K562 (cell line): ENCODE measurements around the gene TIGD4. TPM values are rescaled to one million over a fixed set of nuclear protein-coding genes. Genes with fewer than 3 reads are reported as not detected.

ENCODE experiments used
- ATAC-seq: fragments of 200-7000 bp; cut with Tn5 transposase; 3 replicates; pipeline ENCODE4 v1.9.1; 2020; ENCODE audit warnings: moderate library complexity
- BruUV-seq: library from RNA; stranded (reverse); fragments of 400-500 nt; replicated peaks from 2 replicates; lab custom pipeline; 2021; lab: Mats Ljungman, UMichigan
- CTCF ChIA-PET: fragments of 300-600 bp; formaldehyde crosslinking; extraction: SDS; loops from one replicate; lab custom pipeline; 2021; ENCODE audit warnings: low intra/inter-chr PET ratio; lab: Yijun Ruan, JAX
- POLR2A ChIA-PET: fragments of 300-600, 350-650 bp; sonication (Branson Sonifier 250); formaldehyde crosslinking; extraction: SDS; loops from one replicate; lab custom pipeline; 2021; ENCODE audit warnings: antibody characterized with exemption, inconsistent platforms; lab: Yijun Ruan, JAX
- DNase-seq, 4 experiments: peaks; one replicate each; pipeline versions ENCODE4 v3.0.0 to v3.0.0-alpha.2; 2011 to 2018; ENCODE audit warnings: low spot score in 3 of 4, mixed read lengths in 3 of 4; ENCODE audit errors: extremely low read depth in 1 of 4
- FAIRE-seq: peaks from 2 replicates; lab custom pipeline; 2011; peaks lifted over from hg19 to GRCh38; lab: Jason Lieb, UNC
- H2AFZ ChIP-seq: 2 replicates; pipeline ENCODE4 v1.6.0; 2011; ENCODE audit warnings: low read depth, low read length, control low read depth, inconsistent platforms
- H3K27ac ChIP-seq: fragments of 200-600 bp; 3 replicates; pipeline ENCODE4 v1.8.0; 2011; ENCODE audit warnings: low read depth, mild to moderate bottlenecking, control low read depth, inconsistent platforms, low read length, moderate library complexity, mixed read lengths; ENCODE audit errors: extremely low read depth
- H3K27me3 ChIP-seq, 2 experiments: fragments of 300-600 bp in 1 of 2; 2 replicates in 1 of 2; 3 replicates in 1 of 2; pipeline versions ENCODE4 v1.6.0 to v1.8.0; 2011; ENCODE audit warnings: inconsistent platforms in 2 of 2, low read length in 2 of 2, mild to moderate bottlenecking in 1 of 2, mixed read lengths in 1 of 2, moderate library complexity in 1 of 2; ENCODE audit not compliant: control insufficient read depth in 2 of 2, insufficient read depth in 2 of 2
- H3K36me3 ChIP-seq: fragments of 300-600 bp; 3 replicates; pipeline ENCODE4 v1.8.0; 2011; ENCODE audit warnings: mild to moderate bottlenecking, low read length, inconsistent platforms; ENCODE audit not compliant: control insufficient read depth, insufficient read depth
- H3K4me1 ChIP-seq, 2 experiments: fragments of 200-600 bp in 1 of 2; replicated peaks in 1 of 2; 2 replicates in 1 of 2; 3 replicates in 1 of 2; pipeline versions ENCODE4 v1.5.1 to v1.8.0; 2011; ENCODE audit warnings: inconsistent platforms in 2 of 2, low read length in 2 of 2, mild to moderate bottlenecking in 1 of 2, mixed read lengths in 1 of 2, moderate library complexity in 1 of 2; ENCODE audit not compliant: control insufficient read depth in 2 of 2, insufficient read depth in 2 of 2
- H3K4me2 ChIP-seq: 2 replicates; pipeline ENCODE4 v1.6.1; 2011; ENCODE audit warnings: low read length, control low read depth, inconsistent platforms, mixed read lengths; ENCODE audit not compliant: insufficient read depth
- H3K4me3 ChIP-seq: fragments of 200-600 bp; sonication (generic), shearing (Covaris generic); 2 replicates; pipeline ENCODE4 v1.5.1; 2016; ENCODE audit warnings: control low read depth, inconsistent platforms
- H3K79me2 ChIP-seq: fragments of 200-600 bp; 3 replicates; pipeline ENCODE4 v1.8.0; 2011; ENCODE audit warnings: low read length, inconsistent platforms; ENCODE audit not compliant: control insufficient read depth, insufficient read depth
- H3K9ac ChIP-seq, 2 experiments: 2 replicates each; pipeline versions ENCODE4 v1.6.0 to v1.6.1; 2011; ENCODE audit warnings: low read depth in 2 of 2, low read length in 2 of 2, control low read depth in 1 of 2, inconsistent platforms in 1 of 2, mild to moderate bottlenecking in 1 of 2, mixed read lengths in 1 of 2; ENCODE audit not compliant: insufficient read depth in 1 of 2
- H3K9me1 ChIP-seq: one replicate; pipeline ENCODE4 v1.6.0; 2011; ENCODE audit warnings: inconsistent platforms, mild to moderate bottlenecking, low read length, moderate library complexity; ENCODE audit not compliant: control insufficient read depth, insufficient read depth
- H3K9me3 ChIP-seq: replicated peaks from 2 replicates; pipeline ENCODE4 v1.5.1; 2011; ENCODE audit warnings: low read depth, low read length, inconsistent platforms; ENCODE audit not compliant: control insufficient read depth, insufficient read depth
- H4K20me1 ChIP-seq: replicated peaks from 2 replicates; pipeline ENCODE4 v1.6.1; 2011; ENCODE audit warnings: low read length, inconsistent platforms, mixed read lengths; ENCODE audit not compliant: control insufficient read depth, insufficient read depth
- CBFB ChIP-seq: sonication (generic); formaldehyde crosslinking; IDR thresholded peaks from 2 replicates; pipeline ENCODE4 v1.4.0; 2020; ENCODE audit warnings: mild to moderate bottlenecking, missing genetic modification reagents
- HDAC6 ChIP-seq: IDR thresholded peaks from 2 replicates; pipeline ENCODE4 v1.6.1; 2012; ENCODE audit warnings: low read depth, mild to moderate bottlenecking, control low read depth, inconsistent platforms, low read length, moderate library complexity
- POLR2B ChIP-seq: fragments of 450-650 bp; IDR thresholded peaks from 2 replicates; pipeline ENCODE4 v1.6.1; 2018; ENCODE audit warnings: low read depth; ENCODE audit not compliant: partially characterized antibody
- WGBS: fragments of 100-300 bp; shearing (Covaris generic); methylation state at CpG from one replicate; pipeline ENCODE4 v1.1.6; 2016; ENCODE audit warnings: low coverage, mixed read lengths; ENCODE audit not compliant: insufficient coverage; ENCODE audit errors: missing lambda C conversion rate; 5-methylcytosine and 5-hydroxymethylcytosine counted together
- in situ Hi-C: fragments of 300-500 bp; cut with MboI; formaldehyde crosslinking; loops from 4 replicates; pipeline ENCODE4 v1.15.0; 2018; ENCODE audit warnings: inconsistent platforms, mixed read lengths
- intact Hi-C: fragments of 100-400 bp; cut with micrococcal nuclease; formaldehyde crosslinking; loops from 2 replicates; pipeline ENCODE4 v1.14.2; 2022
- polyA plus RNA-seq, 8 experiments: library from polyadenylated mRNA; depleted of rRNA in 4 of 8; stranded (reverse) in 5 of 8; unstranded in 3 of 8; fragments of >200 nt; fragmentation: Nextera tagmentation in 2 of 8; fragmentation: Illumina TruSeq in 1 of 8; extraction: Ambion mirVana in 2 of 8; extraction: Trizol in 1 of 8; gene quantifications; 2 replicates each; pipeline versions ENCODE4 v1.2.1 to v1.2.3, GENCODE V29; 2011 to 2014; ENCODE audit warnings: inconsistent platforms in 1 of 8, missing spikeins in 1 of 8
- total RNA-seq, 7 experiments: library from RNA; depleted of rRNA in 6 of 7; stranded (reverse); fragments of >200 nt in 6 of 7; fragmentation: Illumina TruSeq in 2 of 7; extraction: Trizol in 2 of 7; gene quantifications; 2 replicates each; pipeline versions ENCODE4 v1.2.1 to v1.2.3, GENCODE V29; 2011 to 2021; ENCODE audit warnings: low replicate concordance in 1 of 7
- TF ChIP-seq, protein P1 (sequence below): fragments of 450-650 bp; formaldehyde crosslinking; IDR thresholded peaks from 2 replicates; pipeline ENCODE4 v1.4.0; 2020; ENCODE audit warnings: mild to moderate bottlenecking, moderate library complexity
- TF ChIP-seq, protein P2 (sequence below), 2 experiments: fragments of 450-650 bp; IDR thresholded peaks; 2 replicates each; pipeline ENCODE4 v1.6.1; 2016

TIGD4 gene
- total and polyA plus RNA-seq, 9 of the 15 experiments (the other 6 are each of a cell fraction or from before 2014, with no cell fraction given) = 0.07 to 0.28 (median 0.18) TPM

DNA sequence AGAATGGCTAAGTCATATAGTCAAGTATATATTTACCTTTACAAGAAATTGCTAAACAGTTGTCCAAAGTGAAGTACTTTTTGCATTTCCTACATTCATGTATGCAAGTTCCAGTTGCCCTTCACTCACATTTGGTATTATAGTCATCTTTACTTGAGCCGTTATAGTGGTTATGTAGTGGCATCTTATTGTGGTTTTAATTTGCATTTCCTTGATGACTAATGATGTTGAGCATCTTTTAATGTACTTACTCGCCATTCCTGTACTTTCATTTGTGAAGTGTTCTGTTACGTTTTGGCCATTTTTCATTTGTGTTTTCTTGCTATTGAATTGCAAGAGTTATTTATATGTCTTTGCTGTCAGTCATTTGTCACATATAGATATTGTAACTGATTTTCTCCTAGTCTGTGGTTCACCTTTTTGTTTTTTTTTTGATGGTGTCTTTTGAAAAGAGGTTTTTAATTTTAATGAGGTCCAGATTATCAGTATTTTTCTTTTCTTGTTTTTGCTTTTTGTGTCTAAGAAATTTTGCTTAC is 27.8 kb upstream of the TIGD4 start:
- no peaks in the 10 kb centered on the region for H3K9me1 ChIP-seq
- no peaks in the 10 kb centered on the region for H4K20me1 ChIP-seq
- CTCF ChIA-PET = no interaction called here
- no peak overlapping the region for H3K4me3 ChIP-seq
- 78% methylated on average over 3 of the region's 3 CpGs for WGBS
- H3K9me3 ChIP-seq = no peaks in the 10 kb centered on the region
- ATAC-seq = no peak
- FAIRE-seq = no peak
- no peaks in the 10 kb centered on the region; a peak in 1 of 5 replicates for H3K4me1 ChIP-seq
- no peak for DNase-seq
- no peak overlapping the region for H3K4me2 ChIP-seq
- POLR2A ChIA-PET = no interaction called here
- no peak overlapping the region for H3K9ac ChIP-seq
- in situ Hi-C loops (no loop called here), intact Hi-C loops (no loop called here)
- no peak overlapping the region for H3K27ac ChIP-seq
- H3K79me2 ChIP-seq = peaks cover 12% of the 10 kb centered on the region; the same call in 2 of the 3 replicates
- H3K36me3 ChIP-seq = no peaks in the 10 kb centered on the region
- no peak for TF ChIP-seq CBFB (CRISPR knock-in tag)
- TF ChIP-seq, protein P1, sequence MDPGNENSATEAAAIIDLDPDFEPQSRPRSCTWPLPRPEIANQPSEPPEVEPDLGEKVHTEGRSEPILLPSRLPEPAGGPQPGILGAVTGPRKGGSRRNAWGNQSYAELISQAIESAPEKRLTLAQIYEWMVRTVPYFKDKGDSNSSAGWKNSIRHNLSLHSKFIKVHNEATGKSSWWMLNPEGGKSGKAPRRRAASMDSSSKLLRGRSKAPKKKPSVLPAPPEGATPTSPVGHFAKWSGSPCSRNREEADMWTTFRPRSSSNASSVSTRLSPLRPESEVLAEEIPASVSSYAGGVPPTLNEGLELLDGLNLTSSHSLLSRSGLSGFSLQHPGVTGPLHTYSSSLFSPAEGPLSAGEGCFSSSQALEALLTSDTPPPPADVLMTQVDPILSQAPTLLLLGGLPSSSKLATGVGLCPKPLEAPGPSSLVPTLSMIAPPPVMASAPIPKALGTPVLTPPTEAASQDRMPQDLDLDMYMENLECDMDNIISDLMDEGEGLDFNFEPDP (CRISPR knock-in tag) = no peak
- TF ChIP-seq, protein P2, sequence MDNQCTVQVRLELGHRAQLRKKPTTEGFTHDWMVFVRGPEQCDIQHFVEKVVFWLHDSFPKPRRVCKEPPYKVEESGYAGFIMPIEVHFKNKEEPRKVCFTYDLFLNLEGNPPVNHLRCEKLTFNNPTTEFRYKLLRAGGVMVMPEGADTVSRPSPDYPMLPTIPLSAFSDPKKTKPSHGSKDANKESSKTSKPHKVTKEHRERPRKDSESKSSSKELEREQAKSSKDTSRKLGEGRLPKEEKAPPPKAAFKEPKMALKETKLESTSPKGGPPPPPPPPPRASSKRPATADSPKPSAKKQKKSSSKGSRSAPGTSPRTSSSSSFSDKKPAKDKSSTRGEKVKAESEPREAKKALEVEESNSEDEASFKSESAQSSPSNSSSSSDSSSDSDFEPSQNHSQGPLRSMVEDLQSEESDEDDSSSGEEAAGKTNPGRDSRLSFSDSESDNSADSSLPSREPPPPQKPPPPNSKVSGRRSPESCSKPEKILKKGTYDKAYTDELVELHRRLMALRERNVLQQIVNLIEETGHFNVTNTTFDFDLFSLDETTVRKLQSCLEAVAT (IDR thresholded peaks at IDR 0.05) = no peak
- TF ChIP-seq HDAC6 = no peak
- no peak for TF ChIP-seq POLR2B
- no TSS peak for BruUV-seq
- no peak overlapping the region for H2AFZ ChIP-seq
- no peaks in the 10 kb centered on the region for H3K27me3 ChIP-seq
